Activated naive CD4-positive, alpha-beta T cell treated with anti-CD3 and anti-CD28 coated beads, Interleukin-2, amount 50 U/mL, for 72 hours (primary cell): ENCODE results near the gene NMRAL1. TPM values are rescaled to one million over a fixed set of nuclear protein-coding genes. Genes with fewer than 3 reads are reported as not detected.
A peak's percentile ranks its signal among the peaks of the same experiment; 100 is the strongest.

ENCODE experiments used
- ATAC-seq, 2 donors: fragments of 150-1000 bp; cut with Tn5 transposase; 2 replicates each; pipeline ENCODE4 v1.10.0; 2021; ENCODE audit warnings: mild to moderate bottlenecking in 2 of 2, moderate library complexity in 2 of 2
- DNase-seq, 2 donors: peaks; one replicate each; pipeline ENCODE4 v3.0.0; 2021 to 2022; ENCODE audit warnings: low spot score in 2 of 2
- H3K27ac Mint-ChIP-seq, 2 donors: one replicate each; pipeline ENCODE4 v1.8.0; 2022; ENCODE audit warnings: mild to moderate bottlenecking in 2 of 2, mixed read lengths in 2 of 2
- H3K36me3 Mint-ChIP-seq, 2 donors: one replicate each; pipeline ENCODE4 v1.8.0; 2022; ENCODE audit warnings: mixed read lengths in 2 of 2
- H3K9me3 Mint-ChIP-seq, 2 donors: one replicate each; pipeline ENCODE4 v1.8.0; 2022; ENCODE audit warnings: mixed read lengths in 2 of 2
- total RNA-seq, 2 donors: library from RNA; stranded (reverse); gene quantifications; one replicate each; pipeline ENCODE4 v1.2.3, GENCODE V29; 2022

NMRAL1 gene
- total RNA-seq, result 10 to 100 TPM; 30.5 to 42.8 TPM

DNA sequence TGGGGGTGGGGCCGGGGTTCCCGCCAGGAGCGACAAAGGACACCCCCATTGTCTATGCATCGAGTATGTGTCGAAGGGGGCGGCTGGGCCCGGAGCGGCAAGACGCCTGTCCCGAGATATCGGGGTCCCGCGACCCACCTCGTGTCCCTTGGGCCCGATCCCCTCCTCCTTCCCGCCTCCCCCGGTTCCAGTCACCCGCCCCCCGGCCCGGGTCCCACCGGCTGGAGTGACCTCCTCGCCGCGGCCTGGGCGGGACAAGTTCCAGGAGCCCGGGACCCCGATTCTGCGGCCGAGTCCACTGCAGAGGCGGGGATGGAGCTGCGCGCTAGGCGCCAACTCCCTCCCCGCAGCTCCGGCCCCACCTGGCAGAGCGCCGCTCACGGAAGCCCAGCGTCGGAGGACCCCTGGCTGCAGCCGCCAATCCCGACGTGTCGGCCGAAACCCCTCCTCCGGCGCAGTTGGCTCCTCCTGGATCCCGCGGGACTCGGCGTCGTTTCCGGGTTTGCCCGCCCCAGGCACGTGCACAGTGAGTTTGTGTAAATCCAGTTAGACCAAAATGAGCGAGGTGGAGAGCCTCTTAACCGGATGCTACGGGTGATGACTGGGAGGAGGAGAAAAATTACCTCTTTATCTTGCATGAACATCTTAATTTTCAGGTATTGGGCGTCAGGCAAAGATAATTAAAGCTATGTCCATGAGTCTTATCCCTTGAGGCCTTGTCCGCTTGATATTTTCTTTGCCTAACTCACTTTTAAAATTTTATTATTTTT lies at the start of gene NMRAL1:
Gene NMRAL1 (minus strand): TSS at position 434 of the 770 bp plus-strand sequence. CDS start 493 bp downstream, outside the sequence.
- DNase-seq, result peak; percentile 89 to 91
- H3K9me3 Mint-ChIP-seq, result no peaks in the 10 kb centered on the region
- peak; percentile 64 to 71 for ATAC-seq
- peaks cover 4% of the 10 kb centered on the region in 2 donors for H3K36me3 Mint-ChIP-seq
- H3K27ac Mint-ChIP-seq, result peak within 1 kb of the TSS; percentile 70 to 94

DNA sequence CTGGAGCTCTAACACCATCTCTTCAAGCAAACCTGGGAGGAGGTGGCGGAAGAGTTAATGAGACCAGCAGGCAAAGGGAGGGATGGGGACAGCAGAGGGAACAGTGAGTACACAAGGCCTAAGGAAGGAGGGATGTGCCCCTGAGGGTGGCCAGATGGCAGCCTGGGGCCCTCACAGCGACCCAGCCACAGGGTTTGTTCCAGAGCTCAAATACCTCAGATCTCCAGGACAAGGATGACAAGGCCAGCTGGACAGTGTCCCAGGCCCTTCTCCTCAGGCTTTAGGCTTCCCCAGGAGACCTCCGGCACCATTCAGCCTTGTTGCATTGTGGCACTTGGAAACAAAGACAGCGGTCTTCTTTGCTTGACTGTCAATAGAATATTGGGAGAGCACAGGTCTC lies 49.3 kb upstream of the NMRAL1 start:
- no peak for ATAC-seq
- Mint-ChIP-seq H3K9me3 (no peaks in the 10 kb centered on the region), H3K36me3 (no peaks in the 10 kb centered on the region), H3K27ac (peak overlapping the region in 1 of 2 donors; percentile 87)
- no peak for DNase-seq

DNA sequence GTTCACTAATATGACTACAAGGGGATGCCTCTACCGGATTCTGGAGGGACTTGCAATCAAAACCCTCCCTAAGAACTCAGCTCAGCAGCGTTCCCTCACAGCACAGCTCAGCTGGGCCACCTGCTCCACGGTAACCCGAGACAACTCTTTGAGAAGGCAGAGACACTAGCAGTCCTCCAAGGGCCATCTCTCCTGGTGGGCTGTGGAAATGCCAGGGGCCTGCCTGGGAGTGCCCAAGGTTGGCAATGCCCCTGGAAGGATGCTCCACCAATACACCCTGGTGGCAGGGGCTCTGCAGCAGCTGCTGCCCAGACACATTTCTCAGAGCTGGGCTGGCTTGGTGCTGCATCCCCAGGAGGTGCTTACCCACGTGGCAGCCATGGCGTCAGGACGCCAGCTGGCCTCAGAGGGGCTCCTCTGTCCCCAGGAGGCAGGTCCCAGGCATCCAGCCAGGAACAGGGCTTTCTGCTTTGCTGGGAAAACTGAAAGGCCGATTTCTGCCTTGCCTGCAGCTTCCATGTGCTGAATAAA lies 47.7 kb upstream of the NMRAL1 start:
- H3K9me3 Mint-ChIP-seq, result no peaks in the 10 kb centered on the region
- no peaks in the 10 kb centered on the region for H3K36me3 Mint-ChIP-seq
- H3K27ac Mint-ChIP-seq, result peak overlapping the region in 1 of 2 donors; percentile 65
- ATAC-seq, result no peak
- DNase-seq, result no peak

DNA sequence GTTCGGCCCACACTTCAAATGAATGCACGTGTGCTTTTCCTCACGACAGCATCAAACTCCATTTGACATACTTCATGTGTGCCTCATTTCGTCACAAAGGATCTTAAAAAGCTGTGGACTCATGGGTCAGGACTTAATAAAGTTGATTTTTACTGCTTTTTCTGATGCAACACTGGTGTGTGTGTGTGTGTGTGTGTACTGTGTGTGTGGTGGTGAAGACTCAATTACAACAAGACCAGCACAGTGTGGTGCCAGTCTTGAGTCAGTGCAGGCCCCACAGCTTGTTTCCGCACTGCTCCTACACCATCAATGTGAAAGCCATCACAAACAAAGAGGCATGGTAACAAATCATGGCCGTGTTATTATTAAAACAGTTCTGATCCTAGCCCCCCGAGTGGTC lies 46.5 kb upstream of the NMRAL1 start:
- H3K36me3 Mint-ChIP-seq, result no peaks in the 10 kb centered on the region
- DNase-seq (no peak), ATAC-seq (no peak)
- H3K27ac Mint-ChIP-seq, result no peak overlapping the region
- no peaks in the 10 kb centered on the region for H3K9me3 Mint-ChIP-seq

DNA sequence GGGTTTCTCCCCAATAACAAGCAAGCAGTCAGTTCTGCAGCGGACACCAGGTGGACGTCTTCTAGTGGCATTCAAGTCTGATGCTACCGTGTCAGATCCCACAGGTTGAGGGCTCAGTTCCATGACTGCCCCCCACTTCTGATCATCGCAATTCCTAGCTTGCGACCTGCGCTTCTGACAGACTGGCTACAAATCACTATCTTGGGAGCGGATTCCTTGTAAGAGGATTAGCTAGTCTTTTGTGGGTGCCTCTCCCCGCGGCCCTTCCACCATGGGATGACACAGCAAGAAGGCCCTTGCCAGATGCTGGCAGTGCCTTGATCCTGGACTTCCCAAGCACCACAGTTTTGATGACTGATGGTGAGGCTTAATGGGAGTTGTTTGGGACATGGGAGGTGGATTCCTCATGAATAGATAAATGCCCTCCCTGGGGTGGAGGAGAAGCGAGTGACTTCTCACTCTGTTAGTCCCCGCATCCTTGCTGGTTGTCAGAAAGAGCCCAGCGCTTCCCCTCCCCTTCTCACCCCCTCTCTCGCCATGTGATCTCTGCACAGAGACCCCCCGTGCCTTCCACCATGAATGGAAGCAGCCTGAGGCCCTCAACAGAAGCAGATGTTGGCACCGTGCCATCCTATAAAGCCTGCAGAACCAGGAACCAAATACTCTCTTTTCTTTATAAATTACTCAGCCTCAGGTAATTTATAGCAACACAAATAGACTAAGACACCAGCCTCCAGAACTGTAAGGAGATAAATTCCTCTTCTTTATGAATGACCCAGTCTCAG lies 45.0 kb upstream of the NMRAL1 start:
- Mint-ChIP-seq H3K9me3 (no peaks in the 10 kb centered on the region), H3K36me3 (no peaks in the 10 kb centered on the region), H3K27ac (peak overlapping the region in 1 of 2 donors; percentile 15)
- no peak for ATAC-seq
- DNase-seq, result no peak

DNA sequence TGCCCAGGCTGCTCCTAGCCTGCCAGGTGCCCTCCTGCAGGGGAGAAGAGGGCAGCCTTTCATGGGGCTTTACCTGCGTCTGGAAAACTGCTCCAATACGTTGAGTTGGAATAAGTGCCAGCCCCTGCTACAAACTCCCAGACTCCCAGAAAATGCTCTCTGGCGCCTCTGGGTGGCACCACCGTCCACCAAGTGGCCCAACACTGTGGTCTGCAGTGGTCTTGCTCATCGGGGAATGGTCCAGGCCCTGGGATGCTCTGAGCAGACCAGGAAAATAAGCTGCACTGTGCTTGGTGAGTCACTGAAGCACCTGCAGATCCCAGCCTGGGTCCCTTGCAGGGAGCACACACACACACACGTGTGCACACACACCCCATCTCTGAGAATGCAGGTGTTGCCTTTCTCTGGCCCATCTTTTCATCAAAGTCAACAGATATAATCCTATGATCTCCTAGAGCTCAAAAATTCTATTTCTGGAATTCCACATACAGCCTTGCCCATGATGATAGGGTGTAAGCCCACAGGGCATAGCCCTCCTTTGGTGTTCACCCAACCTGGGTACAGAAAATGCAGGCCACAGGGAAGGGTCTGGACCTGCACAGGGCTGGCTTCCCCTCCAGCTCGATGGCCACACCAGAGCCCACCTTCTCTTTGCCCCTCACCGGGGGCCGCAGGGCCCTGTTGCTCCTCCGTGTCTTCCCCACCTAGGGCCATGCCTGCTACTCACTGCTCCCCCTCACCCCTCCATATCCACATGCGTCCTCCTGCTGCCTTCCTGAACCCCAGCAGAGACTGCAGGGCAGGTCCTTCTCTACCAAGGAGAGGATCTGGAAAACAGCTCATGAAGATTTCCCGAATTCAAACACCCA lies 43.6 kb upstream of the NMRAL1 start:
- ATAC-seq (peak; percentile 19 to 42), DNase-seq (no peak)
- H3K27ac Mint-ChIP-seq, result peak overlapping the region in 1 of 2 donors; percentile 2
- H3K36me3 Mint-ChIP-seq, result no peaks in the 10 kb centered on the region
- H3K9me3 Mint-ChIP-seq, result no peaks in the 10 kb centered on the region

DNA sequence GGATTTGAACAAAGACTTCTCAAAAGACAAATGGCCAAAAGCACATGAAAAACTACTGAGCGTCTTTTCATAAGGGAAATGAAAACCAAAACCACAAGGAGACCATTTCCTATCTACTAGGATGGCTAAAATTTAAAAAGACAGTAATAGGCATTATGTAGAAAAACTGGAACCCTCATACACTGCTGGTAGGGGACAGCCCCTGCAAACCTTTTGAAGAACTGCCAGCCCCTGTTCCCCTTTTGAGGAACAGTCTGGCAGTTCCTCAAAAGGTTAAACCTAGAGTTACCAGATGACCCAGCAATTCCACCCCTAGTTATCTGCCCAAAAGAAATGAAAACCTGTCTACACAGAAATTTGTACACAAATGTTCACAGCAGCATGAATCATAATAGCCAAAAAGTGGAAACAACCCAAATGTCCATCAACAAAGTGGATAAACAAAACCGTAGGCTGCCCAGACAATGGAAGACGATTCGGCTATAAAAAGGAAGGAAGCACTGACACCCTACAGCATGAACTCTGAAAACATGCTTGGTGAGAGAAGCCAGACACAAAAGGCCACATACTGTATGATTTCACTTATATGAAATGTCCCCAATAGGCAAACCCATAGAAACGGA lies 41.3 kb upstream of the NMRAL1 start:
- Mint-ChIP-seq H3K36me3 (no peaks in the 10 kb centered on the region), H3K9me3 (no peaks in the 10 kb centered on the region), H3K27ac (peak overlapping the region; percentile 73 to 87)
- DNase-seq (no peak), ATAC-seq (peak in 1 of 2 donors; percentile 70)

DNA sequence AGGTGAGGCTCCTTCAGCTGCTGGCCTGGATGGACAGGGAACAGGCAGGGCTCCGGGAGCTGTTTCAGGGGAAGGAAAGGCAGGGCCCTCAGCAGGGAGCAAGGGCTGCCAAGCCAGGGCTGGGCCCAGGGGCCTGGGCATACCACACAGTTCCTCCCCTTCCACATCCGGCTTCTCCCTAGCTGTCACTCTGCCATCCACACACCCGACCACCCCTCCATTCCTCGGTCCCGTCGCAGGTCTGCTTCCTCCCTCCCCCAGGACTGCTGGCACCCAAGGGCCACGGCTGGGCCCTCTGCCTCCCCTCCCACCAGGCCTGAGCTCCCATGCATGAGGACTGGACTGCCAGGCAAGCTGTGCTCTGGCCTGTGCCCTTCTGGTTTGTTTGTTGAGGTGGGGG lies 40.2 kb upstream of the NMRAL1 start:
- DNase-seq, result no peak
- Mint-ChIP-seq H3K9me3 (no peaks in the 10 kb centered on the region), H3K27ac (peak overlapping the region; percentile 77 to 87), H3K36me3 (no peaks in the 10 kb centered on the region)
- ATAC-seq, result no peak

DNA sequence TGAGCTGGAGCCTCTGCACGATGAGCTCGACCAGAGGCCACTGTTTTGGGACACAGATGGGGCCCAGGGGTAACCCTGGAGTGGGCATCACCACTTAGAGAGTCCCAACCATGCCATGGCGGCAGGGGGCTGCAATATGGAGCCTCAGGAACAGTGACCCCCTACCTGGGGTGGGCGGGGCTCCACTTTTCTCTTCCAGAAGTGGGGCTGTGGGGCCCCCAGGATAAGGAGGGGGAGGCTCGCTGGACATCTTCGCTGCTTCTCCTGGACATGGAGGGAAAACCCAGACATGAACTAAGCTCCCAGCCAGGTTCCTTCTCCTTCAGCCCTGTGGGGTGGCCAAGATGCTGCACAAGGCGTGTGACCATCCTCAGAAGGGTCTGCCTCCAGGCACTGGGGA lies 39.5 kb upstream of the NMRAL1 start:
- peak overlapping the region; percentile 77 to 87 for H3K27ac Mint-ChIP-seq
- no peaks in the 10 kb centered on the region for H3K9me3 Mint-ChIP-seq
- H3K36me3 Mint-ChIP-seq, result no peaks in the 10 kb centered on the region

DNA sequence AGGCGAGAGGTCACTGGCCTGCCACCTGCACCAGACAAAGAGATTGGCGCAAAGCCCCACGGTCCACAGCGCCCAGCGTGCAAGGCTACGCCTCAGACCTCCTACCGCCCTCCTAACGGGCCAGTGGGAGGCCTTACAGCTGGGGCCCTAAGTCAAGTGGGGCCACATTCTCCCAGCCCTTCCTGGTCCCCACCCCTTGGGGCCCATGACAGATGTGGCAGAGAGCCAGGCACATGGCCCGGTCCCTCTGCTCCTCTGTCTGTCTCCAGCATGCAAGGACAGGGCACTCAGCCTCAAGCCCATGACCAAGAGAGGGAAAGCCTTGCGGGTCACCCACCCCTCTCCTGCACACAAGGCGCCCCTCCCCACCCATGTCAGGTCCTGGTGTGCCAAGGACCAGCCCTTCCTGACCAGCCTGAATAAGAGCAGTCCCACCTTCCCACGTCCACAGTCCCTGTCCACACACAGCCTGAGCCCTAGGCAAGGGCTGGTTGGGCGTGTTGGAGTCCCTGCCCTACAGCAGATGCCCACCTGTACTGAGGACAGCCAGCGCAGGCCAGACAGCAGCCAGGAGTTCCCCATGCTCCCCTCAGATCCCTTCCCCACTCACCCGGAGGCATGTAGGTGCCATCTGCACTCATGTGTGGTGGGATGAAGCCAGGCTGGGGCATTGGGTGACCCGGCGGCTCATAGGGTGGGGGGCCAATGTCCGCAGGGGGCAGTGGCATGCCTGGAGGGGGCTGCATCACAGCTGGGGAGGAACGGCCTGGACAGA lies 38.8 kb upstream of the NMRAL1 start:
- Mint-ChIP-seq H3K27ac (peak overlapping the region in 1 of 2 donors; percentile 77), H3K9me3 (no peaks in the 10 kb centered on the region), H3K36me3 (no peaks in the 10 kb centered on the region)
- no peak for ATAC-seq
- no peak for DNase-seq

More for the DNA sequence above, 39.5 kb upstream of the NMRAL1 start:
- DNase-seq (no peak), ATAC-seq (no peak)

DNA sequence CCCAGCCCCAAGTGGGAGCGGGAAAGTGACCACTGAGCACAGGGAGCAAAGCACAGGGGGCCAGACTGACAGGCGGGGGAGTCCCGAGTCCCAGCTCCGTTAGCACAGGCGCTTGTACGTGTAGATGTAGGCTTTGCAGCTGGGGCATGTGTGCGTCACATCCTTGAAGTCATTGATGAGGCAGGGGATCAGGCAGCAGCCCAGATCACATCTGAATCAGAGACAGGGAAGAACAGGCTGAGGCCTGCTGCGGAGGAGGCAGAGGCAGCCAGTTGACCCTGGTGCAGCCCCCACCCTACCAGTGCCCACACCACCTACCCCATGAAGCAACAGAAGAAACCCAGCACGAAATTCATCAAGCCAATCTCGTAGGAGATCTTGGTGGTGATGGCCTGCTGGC lies 38.0 kb upstream of the NMRAL1 start:
- ATAC-seq (no peak), DNase-seq (no peak)
- no peaks in the 10 kb centered on the region for H3K9me3 Mint-ChIP-seq
- no peaks in the 10 kb centered on the region for H3K36me3 Mint-ChIP-seq
- H3K27ac Mint-ChIP-seq, result peak overlapping the region in 1 of 2 donors; percentile 79

DNA sequence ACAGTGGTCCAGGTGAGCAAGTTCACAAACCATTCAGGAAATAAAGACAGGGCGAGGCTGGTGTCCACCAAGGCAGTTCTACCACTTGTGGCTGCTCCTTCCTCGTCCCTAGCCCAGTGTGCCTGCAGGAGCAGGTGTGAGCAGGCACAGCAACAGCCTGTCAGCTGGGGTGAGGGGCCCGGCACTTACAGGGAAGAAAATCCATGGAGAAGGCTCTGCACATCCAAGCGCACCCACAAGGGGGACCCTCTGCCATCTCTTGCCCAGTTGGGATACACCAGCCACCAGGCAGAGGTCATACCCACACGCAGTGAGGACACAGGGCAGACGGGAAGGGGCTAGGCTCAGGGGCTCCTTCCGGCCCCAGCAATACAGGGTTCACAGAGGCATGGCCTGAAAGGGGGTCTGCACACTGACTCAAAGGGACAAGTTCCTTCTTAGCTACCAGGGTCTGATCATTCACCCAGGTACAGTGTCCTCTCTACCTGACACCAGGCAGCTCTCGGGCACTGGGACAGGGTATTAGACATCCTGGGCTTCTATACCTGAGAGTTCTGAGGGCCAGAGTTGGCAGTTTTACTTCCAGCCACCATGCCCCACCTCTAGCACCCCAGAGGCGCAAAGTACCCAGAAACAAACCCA lies 37.1 kb upstream of the NMRAL1 start:
- peak in 1 of 2 donors; percentile 29 for ATAC-seq
- no peak for DNase-seq
- no peaks in the 10 kb centered on the region for H3K36me3 Mint-ChIP-seq
- H3K9me3 Mint-ChIP-seq, result no peaks in the 10 kb centered on the region
- H3K27ac Mint-ChIP-seq, result peak overlapping the region; percentile 17 to 78

DNA sequence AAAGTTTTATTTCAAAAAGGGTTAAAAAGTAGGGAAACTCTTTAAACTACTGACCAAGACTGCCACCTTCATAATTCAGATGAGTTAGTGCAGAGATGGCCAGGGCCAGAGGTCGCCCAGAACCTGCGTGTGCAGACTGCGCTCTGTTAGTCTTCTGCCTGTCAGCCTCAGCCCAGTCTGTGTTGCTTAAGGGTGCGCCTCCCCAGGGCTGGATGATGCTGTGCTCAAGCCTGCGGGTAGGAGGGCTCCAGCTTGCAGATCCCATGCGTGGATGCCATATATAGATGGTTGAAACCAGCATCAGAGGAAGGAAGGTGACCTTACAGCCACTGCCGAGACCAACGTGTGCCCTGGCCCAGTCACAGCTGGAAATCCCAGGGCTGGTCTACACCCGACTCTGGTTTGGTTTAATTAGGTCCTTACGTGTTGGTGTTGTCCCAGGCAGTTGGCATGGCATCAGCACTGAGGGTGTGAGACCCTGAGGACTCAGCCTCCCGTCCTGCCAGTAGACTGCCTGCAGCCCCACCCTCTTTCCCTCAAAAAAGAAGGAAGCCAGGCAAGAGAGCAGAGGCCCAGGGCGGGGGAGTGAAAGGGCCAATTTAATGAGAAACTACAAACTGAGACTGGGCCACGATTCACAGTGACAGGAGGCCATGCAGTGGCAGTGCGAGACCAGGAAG lies 36.5 kb upstream of the NMRAL1 start:
- no peak for ATAC-seq
- peak overlapping the region; percentile 17 to 78 for H3K27ac Mint-ChIP-seq

DNA sequence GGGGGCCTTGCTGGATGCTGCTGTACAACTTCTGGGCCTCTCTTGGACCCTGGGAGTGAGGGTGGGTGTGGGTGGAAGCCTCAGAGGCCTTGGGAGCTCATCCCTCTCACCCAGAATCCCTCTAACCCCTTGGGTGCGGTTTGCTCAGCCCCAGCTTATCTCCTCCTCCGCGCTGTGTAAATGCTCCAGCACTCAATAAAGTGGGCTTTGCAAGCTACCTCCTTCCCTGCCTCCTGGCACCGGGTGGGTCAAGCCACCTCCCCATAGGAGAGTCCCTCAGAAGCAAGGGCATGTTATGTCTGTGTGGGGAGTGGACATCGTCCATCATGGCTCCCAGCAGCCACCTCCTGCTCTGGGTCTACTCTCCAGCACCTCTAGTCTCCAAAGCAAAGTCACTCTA lies 35.7 kb upstream of the NMRAL1 start:
- Mint-ChIP-seq H3K9me3 (no peaks in the 10 kb centered on the region), H3K36me3 (peaks cover 0 to 7% of the 10 kb centered on the region in 2 donors), H3K27ac (peak overlapping the region in 1 of 2 donors; percentile 85)
- DNase-seq, result no peak
- no peak for ATAC-seq

More for the DNA sequence above, 36.5 kb upstream of the NMRAL1 start:
- no peaks in the 10 kb centered on the region for H3K9me3 Mint-ChIP-seq
- H3K36me3 Mint-ChIP-seq, result peaks cover 0 to 6% of the 10 kb centered on the region in 2 donors
- no peak for DNase-seq
